ENCODE measurements around the gene DCAF5. TPM values are rescaled to one million over a fixed set of nuclear protein-coding genes. Genes with fewer than 3 reads are reported as not detected.

The DCAF5 gene
- total RNA-seq, 1 experiment from 2014 or later, result 12.8 TPM

GRCh38 chr14:69156224-69156623, 3.3 kb upstream of the DCAF5 start:
- H3K27me3 ChIP-seq (replicated peaks), result no peaks in the 10 kb centered on the region; the same call in 1 of the 2 replicates
- H3K36me3 ChIP-seq, result no peaks in the 10 kb centered on the region; the same call in 1 of the 2 replicates
- no peak overlapping the region for H3K27ac ChIP-seq
- no peaks in the 10 kb centered on the region for H3K9me3 ChIP-seq (replicated peaks)
- no peak overlapping the region for H3K4me3 ChIP-seq
- DNase-seq (ENCODE audit: low read depth in 1 of 2, low spot score in 2 of 2), result no peak
- peaks cover 4% of the 10 kb centered on the region for H3K4me1 ChIP-seq (replicated peaks)

- DNase-seq (ENCODE audit: low read depth in 1 of 2, low spot score in 2 of 2), result no peak
- H3K27me3 ChIP-seq (replicated peaks), result no peaks in the 10 kb centered on the region; the same call in 1 of the 2 replicates
- no peak overlapping the region for H3K4me3 ChIP-seq
- H3K27ac ChIP-seq, result no peak overlapping the region
- peaks cover under 1% of the 10 kb centered on the region; the same call in 1 of the 2 replicates for H3K36me3 ChIP-seq
- H3K9me3 ChIP-seq (replicated peaks), result no peaks in the 10 kb centered on the region
- H3K4me1 ChIP-seq (replicated peaks), result peaks cover 8% of the 10 kb centered on the region
Observed at GRCh38 chr14:69154779-69155178, 1.9 kb upstream of the DCAF5 start.

GRCh38 chr14:69153873-69154270, 953 bp upstream of the DCAF5 start:
- H3K27ac ChIP-seq, result no peak overlapping the region
- no peaks in the 10 kb centered on the region; the same call in 1 of the 2 replicates for H3K27me3 ChIP-seq (replicated peaks)
- DNase-seq (ENCODE audit: low read depth in 1 of 2, low spot score in 2 of 2), result peak in 1 of 2 experiments; percentile 42

GRCh38 chr14:69153152-69153872, 393 bp upstream of the DCAF5 start:
- Histone ChIP-seq H3K27ac (no peak overlapping the region), H3K4me1 (replicated peaks) (peaks cover 8% of the 10 kb centered on the region), H3K9me3 (replicated peaks) (no peaks in the 10 kb centered on the region), H3K4me3 (peak overlapping the region; percentile 75), H3K36me3 (peaks cover 15% of the 10 kb centered on the region), H3K27me3 (replicated peaks) (no peaks in the 10 kb centered on the region; the same call in 1 of the 2 replicates)
- DNase-seq (ENCODE audit: low read depth in 1 of 2, low spot score in 2 of 2), result peak; percentile 83 to 94

More at GRCh38 chr14:69153873-69154270, 953 bp upstream of the DCAF5 start:
- Histone ChIP-seq H3K4me3 (peak overlapping the region; percentile 75), H3K36me3 (peaks cover 9% of the 10 kb centered on the region), H3K4me1 (replicated peaks) (peaks cover 8% of the 10 kb centered on the region), H3K9me3 (replicated peaks) (no peaks in the 10 kb centered on the region)

GRCh38 chr14:69152181-69152901, 578 bp downstream of the DCAF5 start:
- Histone ChIP-seq H3K27ac (peak overlapping the region; percentile 58; the same call in 1 of the 2 replicates), H3K36me3 (peaks cover 19% of the 10 kb centered on the region), H3K4me3 (peak overlapping the region; percentile 75), H3K4me1 (replicated peaks) (peaks cover 8% of the 10 kb centered on the region), H3K9me3 (replicated peaks) (no peaks in the 10 kb centered on the region), H3K27me3 (replicated peaks) (no peaks in the 10 kb centered on the region; the same call in 1 of the 2 replicates)
- DNase-seq (ENCODE audit: low read depth in 1 of 2, low spot score in 2 of 2), result peak in 1 of 2 experiments; percentile 10

GRCh38 chr14:69151458-69152180, 1.3 kb downstream of the DCAF5 start:
- Histone ChIP-seq H3K27ac (peak overlapping the region; percentile 58), H3K36me3 (peaks cover 19% of the 10 kb centered on the region)
- peak; percentile 65 to 75 for DNase-seq (ENCODE audit: low read depth in 1 of 2, low spot score in 2 of 2)

GRCh38 chr14:69149461-69150244, 3.3 kb downstream of the DCAF5 start:
- Histone ChIP-seq H3K4me1 (replicated peaks) (peaks cover 8% of the 10 kb centered on the region), H3K4me3 (no peak overlapping the region), H3K27ac (no peak overlapping the region), H3K36me3 (peaks cover 20% of the 10 kb centered on the region), H3K9me3 (replicated peaks) (no peaks in the 10 kb centered on the region), H3K27me3 (replicated peaks) (no peaks in the 10 kb centered on the region)
- DNase-seq (ENCODE audit: low read depth in 1 of 2, low spot score in 2 of 2), result no peak

More at GRCh38 chr14:69151458-69152180, 1.3 kb downstream of the DCAF5 start:
- Histone ChIP-seq H3K4me1 (replicated peaks) (peaks cover 8% of the 10 kb centered on the region), H3K4me3 (peak overlapping the region; percentile 75), H3K27me3 (replicated peaks) (no peaks in the 10 kb centered on the region; the same call in 1 of the 2 replicates), H3K9me3 (replicated peaks) (no peaks in the 10 kb centered on the region)

- no peak for DNase-seq (ENCODE audit: low read depth in 1 of 2, low spot score in 2 of 2)
- Histone ChIP-seq H3K4me1 (replicated peaks) (peaks cover 16% of the 10 kb centered on the region), H3K36me3 (peaks cover 6% of the 10 kb centered on the region; the same call in 1 of the 2 replicates), H3K9me3 (replicated peaks) (no peaks in the 10 kb centered on the region), H3K27me3 (replicated peaks) (no peaks in the 10 kb centered on the region), H3K4me3 (no peak overlapping the region), H3K27ac (no peak overlapping the region)
Observed at GRCh38 chr14:69142101-69142500, 10.8 kb downstream of the DCAF5 start.

GRCh38 chr14:69141550-69141949, 11.4 kb downstream of the DCAF5 start:
- DNase-seq (ENCODE audit: low read depth in 1 of 2, low spot score in 2 of 2), result no peak
- H3K9me3 ChIP-seq (replicated peaks), result no peaks in the 10 kb centered on the region
- no peak overlapping the region for H3K4me3 ChIP-seq
- H3K4me1 ChIP-seq (replicated peaks), result peaks cover 18% of the 10 kb centered on the region
- peaks cover 6% of the 10 kb centered on the region; the same call in 1 of the 2 replicates for H3K36me3 ChIP-seq
- H3K27ac ChIP-seq, result no peak overlapping the region
- H3K27me3 ChIP-seq (replicated peaks), result no peaks in the 10 kb centered on the region

- Histone ChIP-seq H3K9me3 (replicated peaks) (no peaks in the 10 kb centered on the region), H3K27ac (no peak overlapping the region), H3K4me3 (no peak overlapping the region), H3K36me3 (peaks cover 6% of the 10 kb centered on the region; the same call in 1 of the 2 replicates), H3K4me1 (replicated peaks) (peaks cover 18% of the 10 kb centered on the region), H3K27me3 (replicated peaks) (no peaks in the 10 kb centered on the region)
- no peak for DNase-seq (ENCODE audit: low read depth in 1 of 2, low spot score in 2 of 2)
Observed at GRCh38 chr14:69139743-69140142, 13.2 kb downstream of the DCAF5 start.

GRCh38 chr14:69137843-69138535, 14.9 kb downstream of the DCAF5 start:
- Histone ChIP-seq H3K27me3 (replicated peaks) (no peaks in the 10 kb centered on the region), H3K4me3 (no peak overlapping the region), H3K4me1 (replicated peaks) (peaks cover 24% of the 10 kb centered on the region), H3K9me3 (replicated peaks) (no peaks in the 10 kb centered on the region), H3K36me3 (peaks cover 4% of the 10 kb centered on the region; the same call in 1 of the 2 replicates), H3K27ac (0 out of 2 replicates have a peak overlapping the region, but pooled peaks have one; percentile 5)
- DNase-seq (ENCODE audit: low read depth in 1 of 2, low spot score in 2 of 2), result peak in 1 of 2 experiments; percentile 14

GRCh38 chr14:69137416-69137815, 15.5 kb downstream of the DCAF5 start:
- H3K4me1 ChIP-seq (replicated peaks), result peaks cover 29% of the 10 kb centered on the region
- H3K4me3 ChIP-seq, result no peak overlapping the region
- H3K9me3 ChIP-seq (replicated peaks), result no peaks in the 10 kb centered on the region
- H3K36me3 ChIP-seq, result no peaks in the 10 kb centered on the region
- DNase-seq (ENCODE audit: low read depth in 1 of 2, low spot score in 2 of 2), result peak in 1 of 2 experiments; percentile 19
- 0 out of 2 replicates have a peak overlapping the region, but pooled peaks have one; percentile 5 for H3K27ac ChIP-seq
- no peaks in the 10 kb centered on the region for H3K27me3 ChIP-seq (replicated peaks)

All from SJSA1 (cell line).